ENCODE results near the gene CHRNA3.
A peak's percentile ranks its signal among the peaks of the same experiment; 100 is the strongest.
"Not testable (repeated sequence)": the region's sequence is repeated elsewhere in the genome, so short reads cannot be mapped to it uniquely, and the experiment has no call there.

The CHRNA3 gene

GRCh38 chr15:78616506-78616905 is 4.3 kb downstream of the CHRNA3 start:
- DNase-seq = no peak

- no peak for DNase-seq
These were observed 5.6 kb downstream of the CHRNA3 start for GRCh38 chr15:78615151-78615589.

- DNase-seq = no peak
These were observed 6.8 kb downstream of the CHRNA3 start for GRCh38 chr15:78614021-78614420.

GRCh38 chr15:78609551-78609950 is 11.2 kb downstream of the CHRNA3 start:
- not testable (repeated sequence) for DNase-seq

GRCh38 chr15:78605680-78606079 is 15.1 kb downstream of the CHRNA3 start:
- DNase-seq = no peak

- no peak for DNase-seq
These were observed 15.6 kb downstream of the CHRNA3 start for GRCh38 chr15:78605201-78605600.

DNA sequence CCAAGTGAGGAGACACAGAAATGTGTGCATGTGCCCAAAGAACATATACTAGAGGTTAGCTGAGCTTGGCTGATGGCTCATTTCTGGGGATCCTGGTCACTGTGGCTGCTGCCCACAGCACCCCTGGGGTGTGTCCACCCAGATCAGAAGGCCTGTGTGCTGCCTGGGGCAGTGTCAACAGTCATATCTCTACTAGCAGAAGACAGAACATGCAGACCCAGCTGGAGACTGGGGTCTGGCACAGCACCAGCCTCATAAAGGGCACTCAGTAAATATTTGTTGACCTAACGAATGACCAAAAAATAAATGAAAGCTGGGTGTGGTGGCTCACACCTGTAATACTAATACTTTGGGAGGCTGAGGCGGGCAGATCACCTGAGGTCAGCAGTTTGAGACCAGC is 16.4 kb downstream of the CHRNA3 start:
- DNase-seq = no peak

DNA sequence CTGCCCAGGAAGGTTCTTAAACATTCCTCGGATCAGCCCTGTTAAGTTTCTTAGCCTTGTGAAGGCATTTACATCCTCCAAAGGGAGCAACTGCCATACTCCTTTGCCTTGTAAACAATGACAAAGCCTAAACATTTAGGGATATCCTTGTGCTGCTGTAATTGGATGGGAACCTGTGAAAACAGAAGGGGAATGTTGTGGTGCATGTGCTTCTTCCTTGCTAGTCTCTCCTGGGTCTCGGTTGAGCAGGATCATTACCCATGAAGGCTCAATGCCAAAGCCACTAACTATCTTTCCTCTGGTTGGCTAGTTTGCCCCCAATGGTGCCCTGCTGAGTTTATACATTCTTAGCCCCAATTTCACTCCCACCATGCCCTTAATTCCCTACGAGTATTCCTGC is 17.3 kb downstream of the CHRNA3 start:
- DNase-seq = no peak

DNA sequence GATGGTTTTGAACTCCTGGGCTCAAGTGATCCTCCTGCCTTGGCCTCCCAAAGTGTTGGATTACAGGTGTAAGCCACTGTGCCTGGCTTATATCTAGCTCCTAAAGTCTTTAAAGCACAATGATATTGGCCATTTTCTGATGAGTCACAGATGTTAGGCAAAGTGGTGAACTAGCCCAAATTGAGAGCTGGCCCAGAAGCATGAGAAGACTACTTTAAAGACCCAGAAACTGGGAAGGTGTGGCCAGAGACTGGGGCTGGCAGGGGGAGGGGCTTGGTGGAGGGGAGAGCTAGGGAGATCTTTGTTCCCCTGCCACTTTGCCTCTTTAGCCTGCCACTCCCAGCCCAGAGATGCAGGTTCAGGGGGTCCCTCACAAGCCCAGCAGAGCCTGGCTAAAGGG is 21.6 kb downstream of the CHRNA3 start:
- DNase-seq = no peak

GRCh38 chr15:78598348-78598747 is 22.4 kb downstream of the CHRNA3 start:
- no peak for DNase-seq

GRCh38 chr15:78597583-78597982 is 23.2 kb downstream of the CHRNA3 start:
- no peak for DNase-seq

DNA sequence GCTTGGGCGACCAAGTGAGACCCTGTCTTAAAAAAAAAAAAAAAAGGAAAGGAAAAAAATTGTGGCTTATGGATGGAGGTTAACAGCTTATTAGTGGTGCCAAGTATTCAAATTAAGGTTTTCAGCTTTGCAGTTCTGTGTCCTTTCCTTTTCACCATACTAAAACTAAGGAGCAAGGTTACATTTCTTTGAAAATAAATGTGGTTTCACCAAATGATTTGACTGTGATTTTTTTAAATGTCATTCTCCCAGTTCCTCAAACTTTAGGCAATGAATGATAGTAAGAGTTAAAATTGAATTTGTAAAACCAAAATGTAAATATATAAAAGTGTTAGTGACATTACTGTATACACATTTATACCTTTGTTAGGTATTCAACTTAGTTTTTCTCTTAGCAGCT is 45.9 kb downstream of the CHRNA3 start:
- no peak for DNase-seq

- no peak for DNase-seq
These were observed 47.4 kb downstream of the CHRNA3 start for GRCh38 chr15:78573416-78573815.

DNA sequence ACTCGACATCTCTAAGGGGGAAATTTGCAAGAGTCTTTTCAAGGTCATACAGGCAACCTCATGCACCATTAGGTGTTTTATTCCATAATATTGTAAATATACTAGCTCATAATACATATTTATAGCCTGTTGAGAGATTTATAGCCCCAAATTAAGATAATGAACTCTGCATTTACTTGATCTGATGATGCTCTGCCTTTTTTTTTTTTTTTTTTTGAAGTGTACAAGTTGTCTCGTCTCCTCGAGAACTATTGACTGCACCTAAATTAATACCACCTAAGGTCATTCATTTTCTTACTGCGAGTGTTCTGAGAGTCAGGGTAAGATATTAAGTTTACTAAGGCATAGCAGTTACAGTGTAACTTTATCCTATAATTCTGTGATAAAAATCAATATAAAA is 49.4 kb downstream of the CHRNA3 start:
- no peak for DNase-seq

- DNase-seq = no peak
These were observed 50.1 kb downstream of the CHRNA3 start for GRCh38 chr15:78570710-78571109.

DNA sequence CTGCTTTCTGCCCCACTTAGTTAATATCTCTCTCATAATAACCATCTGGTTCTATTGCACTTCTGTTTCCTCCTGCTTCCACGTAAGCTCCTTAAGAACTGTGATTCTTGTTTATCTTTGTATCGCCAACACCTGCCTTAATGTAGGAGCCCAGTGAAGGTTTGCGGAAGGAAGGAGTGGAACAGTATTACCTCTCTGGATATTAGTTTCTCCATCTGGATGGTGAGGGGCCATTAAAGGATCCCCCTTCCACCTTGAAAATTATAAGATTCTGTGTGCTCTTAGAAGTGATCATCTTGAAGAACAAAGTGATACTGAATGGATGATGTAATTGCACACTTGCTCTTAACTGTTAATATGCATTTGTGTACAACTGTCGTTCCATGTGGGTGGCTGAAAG is 53.3 kb downstream of the CHRNA3 start:
- DNase-seq = peak in 1 of 2 experiments; percentile 29

- DNase-seq = peak; percentile 62 to 76
These were observed 54.6 kb downstream of the CHRNA3 start for GRCh38 chr15:78565951-78566774.

GRCh38 chr15:78565097-78565950 is 55.5 kb downstream of the CHRNA3 start, which contains the start of gene CHRNA5:
CHRNA5 (plus strand) TSS chr15:78565520; CDS start chr15:78565720, 200 bp downstream.
- DNase-seq = peak; percentile 90 to 98

GRCh38 chr15:78564743-78565096 is 56.1 kb downstream of the CHRNA3 start:
- DNase-seq = no peak

- DNase-seq = no peak
These were observed 57.7 kb downstream of the CHRNA3 start for GRCh38 chr15:78563092-78563491.

- DNase-seq = no peak
These were observed 59.3 kb downstream of the CHRNA3 start for GRCh38 chr15:78561490-78561889.

DNA sequence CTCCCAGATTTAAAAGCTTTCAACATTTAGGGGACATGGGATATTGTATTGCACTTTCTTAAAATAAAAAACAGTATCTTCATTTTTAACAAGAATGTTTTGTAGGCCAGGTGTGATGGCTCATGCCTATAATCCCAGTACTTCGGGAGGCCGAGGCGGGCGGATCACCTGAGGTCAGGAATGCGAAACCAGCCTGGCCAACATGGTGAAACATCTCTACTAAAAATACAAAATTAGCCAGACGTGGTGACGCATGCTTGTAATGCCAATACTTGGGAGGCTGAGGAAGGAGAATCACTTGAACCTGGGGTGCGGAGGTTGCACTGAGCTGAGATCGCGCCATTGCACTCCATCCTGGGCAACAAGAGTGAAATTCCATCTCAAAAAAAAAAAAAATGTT is 60.6 kb downstream of the CHRNA3 start:
- not testable (repeated sequence) for DNase-seq

- DNase-seq = no peak
These were observed 68.2 kb downstream of the CHRNA3 start for GRCh38 chr15:78552597-78552996.

- no peak for DNase-seq
These were observed 68.9 kb downstream of the CHRNA3 start for GRCh38 chr15:78551902-78552301.

Data from NCI-H526 (cell line).